Activated T-cell treated with anti-CD3 and anti-CD28 coated beads, Interleukin-2, amount 50 U/mL, for 48 hours (primary cell): Measurements from ENCODE around the gene AQP1.

Experiments used
- DNase-seq, 2 experiments: peaks; one replicate each; pipeline ENCODE4 v3.0.0-alpha.2; 2020

The AQP1 gene

GRCh38 chr7:30907527-30908267, 4.0 kb upstream of the AQP1 start:
- DNase-seq, result no peak

GRCh38 chr7:30908681-30909080, 3.0 kb upstream of the AQP1 start:
- no peak for DNase-seq

- DNase-seq, result no peak
Measured at GRCh38 chr7:30909431-30909830, 2.2 kb upstream of the AQP1 start.

GRCh38 chr7:30910411-30911073, 1.1 kb upstream of the AQP1 start:
- no peak for DNase-seq

GRCh38 chr7:30911133-30911532, 520 bp upstream of the AQP1 start:
- DNase-seq, result no peak

- no peak for DNase-seq
Measured at GRCh38 chr7:30912021-30912730, 523 bp downstream of the AQP1 start.

GRCh38 chr7:30912731-30912985, 1.0 kb downstream of the AQP1 start:
- no peak for DNase-seq

- no peak for DNase-seq
Measured at GRCh38 chr7:30912986-30913811, 1.5 kb downstream of the AQP1 start.

GRCh38 chr7:30913821-30914515, 2.3 kb downstream of the AQP1 start:
- DNase-seq, result no peak

- peak in 1 of 2 experiments; percentile 21 for DNase-seq
Measured at GRCh38 chr7:30914596-30914995, 2.9 kb downstream of the AQP1 start.

- DNase-seq, result no peak
Measured at GRCh38 chr7:30915005-30915601, 3.5 kb downstream of the AQP1 start.

GRCh38 chr7:30915751-30916150, 4.1 kb downstream of the AQP1 start:
- no peak for DNase-seq

- DNase-seq, result no peak
Measured at GRCh38 chr7:30916255-30916654, 4.6 kb downstream of the AQP1 start.

- DNase-seq, result no peak
Measured at GRCh38 chr7:30916767-30917166, 5.1 kb downstream of the AQP1 start.

- no peak for DNase-seq
Measured at GRCh38 chr7:30917216-30917893, 5.7 kb downstream of the AQP1 start.

GRCh38 chr7:30918676-30919075, 7.0 kb downstream of the AQP1 start:
- DNase-seq, result no peak

- no peak for DNase-seq
Measured at GRCh38 chr7:30920021-30920583, 8.4 kb downstream of the AQP1 start.

- DNase-seq, result no peak
Measured at GRCh38 chr7:30920584-30921539, 9.2 kb downstream of the AQP1 start.

- DNase-seq, result no peak
Measured at GRCh38 chr7:30921540-30922401, 10.1 kb downstream of the AQP1 start.
